GM21529 (cell line): Measurements from ENCODE around the gene ZNF287.

Experiments
- ATAC-seq: cut with Tn5 transposase; IDR thresholded peaks from one replicate; pipeline ENCODE4 v1.9.1; 2021; ENCODE audit not compliant: unreplicated experiment

The ZNF287 gene

GRCh38 chr17:16517477-16517876 lies 51.5 kb downstream of the ZNF287 start:
- no peak for ATAC-seq

GRCh38 chr17:16516594-16517051 lies 52.4 kb downstream of the ZNF287 start:
- no peak for ATAC-seq

GRCh38 chr17:16515933-16516332 lies 53.1 kb downstream of the ZNF287 start:
- ATAC-seq = no peak

- ATAC-seq = no peak
Measured at GRCh38 chr17:16513873-16514272, 55.1 kb downstream of the ZNF287 start.

- ATAC-seq = no peak
Measured at GRCh38 chr17:16512011-16512410, 57.0 kb downstream of the ZNF287 start.

- ATAC-seq = no peak
Measured at GRCh38 chr17:16511593-16511992, 57.4 kb downstream of the ZNF287 start.

- no peak for ATAC-seq
Measured at GRCh38 chr17:16507918-16508533, 61.0 kb downstream of the ZNF287 start.

- ATAC-seq = no peak
Measured at GRCh38 chr17:16506188-16506587, 62.8 kb downstream of the ZNF287 start.

GRCh38 chr17:16504984-16505383 lies 64.0 kb downstream of the ZNF287 start:
- no peak for ATAC-seq
